C4-2B (cell line): ENCODE results near the gene PIGP.

ENCODE experiments used
- CTCF ChIP-seq: fragments of 450-650 bp; conservative IDR thresholded peaks from 2 replicates; pipeline ENCODE4 v1.5.1; 2017; ENCODE audit warnings: mild to moderate bottlenecking
- ZFX ChIP-seq: fragments of 450-650 bp; IDR thresholded peaks from 2 replicates; pipeline ENCODE4 v1.6.1; 2017

DNA sequence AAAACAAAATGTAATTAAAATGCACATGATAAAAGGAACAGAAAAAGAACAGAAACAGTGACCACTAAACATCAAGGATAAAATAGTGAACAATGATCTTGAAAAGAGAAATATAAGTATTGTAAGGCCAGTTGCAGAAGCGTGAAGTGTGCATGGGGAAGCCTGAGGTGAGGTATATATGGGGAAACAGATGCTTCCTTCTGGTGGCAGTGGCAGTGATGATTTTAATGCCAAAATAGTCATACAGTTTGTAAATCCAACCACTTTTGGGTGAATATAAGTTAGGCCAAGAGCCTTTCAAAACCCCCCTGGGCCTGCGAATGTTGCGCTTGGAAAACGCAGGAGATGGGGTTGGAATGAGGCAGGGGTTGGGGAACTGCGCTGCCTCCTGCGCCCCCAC is 27.4 kb upstream of the PIGP start:
- TF ChIP-seq CTCF (no peak), ZFX (no peak)
